ENCODE measurements around the gene CRY2.

The CRY2 gene

GRCh38 chr11:45930031-45930794 is 82.9 kb downstream of the CRY2 start:
- peak; percentile 74 for DNase-seq (ENCODE audit: low read depth)
- TF ChIP-seq MYC (IDR thresholded peaks at IDR 0.05; ENCODE audit: low read depth, low read length): 0 out of 2 replicates have a peak, but pooled peaks have one; percentile 19
- TF ChIP-seq, protein P1, sequence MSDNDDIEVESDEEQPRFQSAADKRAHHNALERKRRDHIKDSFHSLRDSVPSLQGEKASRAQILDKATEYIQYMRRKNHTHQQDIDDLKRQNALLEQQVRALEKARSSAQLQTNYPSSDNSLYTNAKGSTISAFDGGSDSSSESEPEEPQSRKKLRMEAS (IDR thresholded peaks at IDR 0.05; ENCODE audit: low read depth, low read length): peak; percentile 85
- TF ChIP-seq, protein P2, sequence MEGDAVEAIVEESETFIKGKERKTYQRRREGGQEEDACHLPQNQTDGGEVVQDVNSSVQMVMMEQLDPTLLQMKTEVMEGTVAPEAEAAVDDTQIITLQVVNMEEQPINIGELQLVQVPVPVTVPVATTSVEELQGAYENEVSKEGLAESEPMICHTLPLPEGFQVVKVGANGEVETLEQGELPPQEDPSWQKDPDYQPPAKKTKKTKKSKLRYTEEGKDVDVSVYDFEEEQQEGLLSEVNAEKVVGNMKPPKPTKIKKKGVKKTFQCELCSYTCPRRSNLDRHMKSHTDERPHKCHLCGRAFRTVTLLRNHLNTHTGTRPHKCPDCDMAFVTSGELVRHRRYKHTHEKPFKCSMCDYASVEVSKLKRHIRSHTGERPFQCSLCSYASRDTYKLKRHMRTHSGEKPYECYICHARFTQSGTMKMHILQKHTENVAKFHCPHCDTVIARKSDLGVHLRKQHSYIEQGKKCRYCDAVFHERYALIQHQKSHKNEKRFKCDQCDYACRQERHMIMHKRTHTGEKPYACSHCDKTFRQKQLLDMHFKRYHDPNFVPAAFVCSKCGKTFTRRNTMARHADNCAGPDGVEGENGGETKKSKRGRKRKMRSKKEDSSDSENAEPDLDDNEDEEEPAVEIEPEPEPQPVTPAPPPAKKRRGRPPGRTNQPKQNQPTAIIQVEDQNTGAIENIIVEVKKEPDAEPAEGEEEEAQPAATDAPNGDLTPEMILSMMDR (IDR thresholded peaks at IDR 0.05; ENCODE audit: low read depth, low read length): no peak
- TF ChIP-seq POLR2A (IDR thresholded peaks at IDR 0.05; ENCODE audit: extremely low read depth, insufficient read length): no peak
- H3K4me3 ChIP-seq (ENCODE audit: low read depth, low read length): no peak overlapping the region

DNA sequence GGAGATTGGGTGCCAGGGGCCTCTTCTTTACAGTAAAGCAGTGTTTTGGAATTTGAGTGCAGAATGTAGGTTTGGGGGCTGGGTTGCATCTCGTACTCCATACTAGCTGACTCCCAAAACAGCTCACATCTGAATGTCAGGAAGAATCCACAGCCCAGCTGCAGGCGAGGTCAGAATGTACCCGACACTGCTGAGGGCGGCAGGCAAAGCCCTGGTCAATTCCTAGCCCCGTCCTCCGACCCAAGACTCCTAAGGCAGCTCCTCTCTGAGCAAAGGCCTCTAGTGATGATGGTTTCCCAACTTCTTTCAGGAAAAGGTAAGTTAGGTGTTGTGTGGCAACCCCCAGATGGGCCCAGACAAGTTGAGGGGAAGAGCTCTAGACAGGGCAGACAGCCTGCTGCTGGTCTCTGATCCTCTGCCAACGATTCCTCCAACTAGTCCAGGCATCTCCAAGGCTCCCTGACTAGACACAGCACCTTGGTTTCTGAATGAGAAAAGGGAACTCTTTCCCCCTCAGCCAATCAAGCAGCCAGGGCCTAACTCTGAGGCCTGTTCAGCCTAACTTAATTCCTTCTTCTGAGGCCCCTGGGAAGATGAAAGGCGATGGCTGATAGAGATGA is 83.8 kb downstream of the CRY2 start:
- TF ChIP-seq, protein P1 (IDR thresholded peaks at IDR 0.05; ENCODE audit: low read depth, low read length): no peak
- TF ChIP-seq MYC (IDR thresholded peaks at IDR 0.05; ENCODE audit: low read depth, low read length) (no peak), POLR2A (IDR thresholded peaks at IDR 0.05; ENCODE audit: extremely low read depth, insufficient read length) (no peak)
- TF ChIP-seq, protein P2 (IDR thresholded peaks at IDR 0.05; ENCODE audit: low read depth, low read length): no peak
- no peak for DNase-seq (ENCODE audit: low read depth)
- no peak overlapping the region for H3K4me3 ChIP-seq (ENCODE audit: low read depth, low read length)

GRCh38 chr11:45931739-45932138 is 84.5 kb downstream of the CRY2 start:
- DNase-seq (ENCODE audit: low read depth): no peak
- no peak overlapping the region for H3K4me3 ChIP-seq (ENCODE audit: low read depth, low read length)
- TF ChIP-seq MYC (IDR thresholded peaks at IDR 0.05; ENCODE audit: low read depth, low read length) (no peak), POLR2A (IDR thresholded peaks at IDR 0.05; ENCODE audit: extremely low read depth, insufficient read length) (no peak)
- TF ChIP-seq, protein P2 (IDR thresholded peaks at IDR 0.05; ENCODE audit: low read depth, low read length): no peak
- TF ChIP-seq, protein P1 (IDR thresholded peaks at IDR 0.05; ENCODE audit: low read depth, low read length): no peak

- TF ChIP-seq, protein P1 (IDR thresholded peaks at IDR 0.05; ENCODE audit: low read depth, low read length): no peak
- TF ChIP-seq, protein P2 (IDR thresholded peaks at IDR 0.05; ENCODE audit: low read depth, low read length): no peak
- no peak for TF ChIP-seq MYC (IDR thresholded peaks at IDR 0.05; ENCODE audit: low read depth, low read length)
- no peak for TF ChIP-seq POLR2A (IDR thresholded peaks at IDR 0.05; ENCODE audit: extremely low read depth, insufficient read length)
- no peak overlapping the region for H3K4me3 ChIP-seq (ENCODE audit: low read depth, low read length)
- DNase-seq (ENCODE audit: low read depth): no peak
Observed at GRCh38 chr11:45932217-45932616, 84.9 kb downstream of the CRY2 start.
